Measurements from ENCODE around the gene CARS2. TPM values are rescaled to one million over a fixed set of nuclear protein-coding genes. Genes with fewer than 3 reads are reported as not detected.

The CARS2 gene, protein sequence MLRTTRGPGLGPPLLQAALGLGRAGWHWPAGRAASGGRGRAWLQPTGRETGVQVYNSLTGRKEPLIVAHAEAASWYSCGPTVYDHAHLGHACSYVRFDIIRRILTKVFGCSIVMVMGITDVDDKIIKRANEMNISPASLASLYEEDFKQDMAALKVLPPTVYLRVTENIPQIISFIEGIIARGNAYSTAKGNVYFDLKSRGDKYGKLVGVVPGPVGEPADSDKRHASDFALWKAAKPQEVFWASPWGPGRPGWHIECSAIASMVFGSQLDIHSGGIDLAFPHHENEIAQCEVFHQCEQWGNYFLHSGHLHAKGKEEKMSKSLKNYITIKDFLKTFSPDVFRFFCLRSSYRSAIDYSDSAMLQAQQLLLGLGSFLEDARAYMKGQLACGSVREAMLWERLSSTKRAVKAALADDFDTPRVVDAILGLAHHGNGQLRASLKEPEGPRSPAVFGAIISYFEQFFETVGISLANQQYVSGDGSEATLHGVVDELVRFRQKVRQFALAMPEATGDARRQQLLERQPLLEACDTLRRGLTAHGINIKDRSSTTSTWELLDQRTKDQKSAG
- total RNA-seq (2022; extraction: Qiagen RNA extraction): 48.9 to 60.4 TPM (median 53.5 TPM) in 5 replicates

DNA sequence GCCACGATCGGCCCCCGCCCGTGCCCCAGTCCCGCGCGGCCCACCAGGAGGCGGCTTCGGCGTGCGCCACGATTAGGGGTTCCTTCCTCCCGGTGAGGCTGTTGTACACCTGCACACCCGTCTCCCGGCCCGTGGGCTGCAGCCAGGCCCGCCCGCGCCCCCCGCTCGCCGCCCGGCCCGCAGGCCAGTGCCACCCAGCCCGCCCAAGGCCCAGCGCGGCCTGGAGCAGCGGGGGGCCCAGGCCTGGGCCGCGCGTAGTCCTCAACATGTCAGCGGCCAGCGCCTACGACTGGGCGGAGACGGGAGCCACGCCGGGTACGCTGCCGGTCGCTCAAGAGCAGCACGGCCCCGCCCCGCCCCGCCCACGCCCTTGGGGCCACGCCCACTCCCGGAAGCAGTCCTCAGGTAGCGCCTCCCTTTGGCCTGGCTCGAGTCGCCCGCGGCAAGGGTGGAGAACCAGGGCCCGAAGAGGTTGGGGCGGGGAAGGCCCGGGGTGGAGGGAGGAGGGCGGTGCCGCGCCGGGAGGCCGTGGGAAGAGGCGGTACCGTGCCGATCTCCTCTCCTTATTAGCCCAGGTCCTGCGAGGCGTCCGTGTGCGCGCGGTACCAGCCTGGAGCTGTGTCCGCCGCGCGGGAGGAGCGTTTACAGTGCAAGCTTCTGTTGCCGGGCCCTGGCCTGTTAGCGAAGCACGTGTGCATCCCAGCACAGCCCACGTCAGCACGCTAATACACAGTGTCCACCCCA is at the start of gene CARS2:
CARS2 (minus strand) TSS at position 291 of the 744 bp plus-strand sequence; CDS start at position 268, 23 bp downstream.

DNA sequence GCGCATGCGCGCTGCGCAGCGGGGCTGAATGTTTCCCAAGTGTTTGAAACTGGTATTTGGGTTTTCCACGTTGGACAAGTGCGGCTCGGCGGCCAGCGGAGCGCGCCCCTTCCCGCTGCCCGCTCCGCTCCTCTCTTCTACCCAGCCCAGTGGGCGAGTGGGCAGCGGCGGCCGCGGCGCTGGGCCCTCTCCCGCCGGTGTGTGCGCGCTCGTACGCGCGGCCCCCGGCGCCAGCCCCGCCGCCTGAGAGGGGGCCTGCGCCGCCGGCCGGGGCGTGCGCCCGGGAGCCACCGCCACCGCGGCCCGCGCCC is 7.7 kb upstream of the CARS2 start, which contains the start of gene ING1:
ING1 (plus strand) TSS at position 59 of the 311 bp plus-strand sequence. CDS start 450 bp downstream, outside the sequence.

DNA sequence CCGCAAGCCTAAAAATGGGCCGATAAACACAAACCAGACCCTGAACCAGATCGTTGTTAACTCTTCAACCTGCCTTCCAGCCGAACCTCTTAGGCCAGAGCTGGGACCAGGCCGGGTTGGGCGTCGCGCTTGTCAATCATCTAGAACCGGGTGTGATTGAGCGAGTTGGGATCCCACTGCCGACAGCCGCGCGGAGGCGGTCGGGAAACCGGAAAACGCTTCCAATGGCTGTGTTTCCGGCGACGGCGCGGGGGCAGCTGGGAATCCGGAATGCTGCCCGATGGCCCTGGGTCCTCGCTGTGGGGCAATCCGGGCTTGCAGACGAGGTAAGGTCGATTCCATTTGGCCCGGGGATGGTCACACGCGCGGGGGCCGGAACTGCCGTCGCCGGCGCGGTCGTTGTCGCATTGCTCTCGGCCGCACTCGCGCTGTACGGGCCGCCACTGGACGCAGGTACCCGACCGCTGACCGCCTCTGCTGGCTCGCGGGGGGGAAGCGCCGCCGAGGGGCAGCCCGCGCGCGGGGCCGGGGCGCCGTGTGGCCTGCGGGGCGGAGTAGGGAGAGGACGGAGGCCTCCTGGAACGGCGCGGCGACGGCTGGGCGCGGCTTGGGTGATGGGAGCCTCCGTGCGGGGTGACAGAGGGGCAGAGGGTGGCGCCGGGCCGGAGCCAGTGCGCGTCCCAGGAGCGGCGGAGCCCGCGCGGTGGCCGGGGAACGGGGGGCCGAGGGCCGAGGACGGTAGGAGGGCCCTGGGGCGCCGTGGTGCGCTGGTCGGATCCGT is 90.4 kb downstream of the CARS2 start, which contains the start of gene NAXD:
NAXD (plus strand) TSS at position 224 of the 781 bp plus-strand sequence; CDS start at position 281, 57 bp downstream.

Other genes with a start within 250 kb of the CARS2 start
- gene RAB20, start 144.4 kb downstream of the CARS2 start, total RNA-seq (2022; extraction: Qiagen RNA extraction): 2.1 to 2.5 TPM (median 2.3 TPM) in 5 replicates
- gene NAXD, start 90.6 kb downstream of the CARS2 start, total RNA-seq (2022; extraction: Qiagen RNA extraction): 15.3 to 18.6 TPM (median 17.7 TPM) in 5 replicates
- 9.2 to 10.9 TPM (median 10.7 TPM) in 5 replicates for gene ING1, start 7.6 kb upstream of the CARS2 start, total RNA-seq (2022; extraction: Qiagen RNA extraction)
- 33.1 to 45.3 TPM (median 35.2 TPM) in 5 replicates for gene ANKRD10, start 209.0 kb upstream of the CARS2 start, total RNA-seq (2022; extraction: Qiagen RNA extraction)

Data from A549 treated with AZD2906 at 1 μM for 4 hours (cell line).